SK-N-SH treated with all-trans-retinoic acid at 6 μM for 48 hours (cell line): ENCODE measurements around the gene FCHO1.
"Not testable (repeated sequence)": the region's sequence is repeated elsewhere in the genome, so short reads cannot be mapped to it uniquely, and the experiment has no call there.

Source experiments
- ATAC-seq: fragments of 200-7000 bp; cut with Tn5 transposase; 3 replicates; pipeline ENCODE4 v1.9.1; 2020; ENCODE audit warnings: mild to moderate bottlenecking, moderate library complexity
- ARNTL ChIP-seq: fragments of 450-650 bp; formaldehyde crosslinking; IDR thresholded peaks from 2 replicates; pipeline ENCODE4 v1.5.0; 2020; ENCODE audit warnings: low read depth, mild to moderate bottlenecking, moderate library complexity, borderline replicate concordance
- BACH2 ChIP-seq: fragments of 250-450 bp; sonication (Bioruptor Pico); IDR thresholded peaks from 2 replicates; pipeline ENCODE4 v1.9.0; 2021; ENCODE audit warnings: mild to moderate bottlenecking, borderline replicate concordance
- CREB5 ChIP-seq: fragments of 250-450 bp; sonication (Bioruptor Pico); IDR thresholded peaks from 2 replicates; pipeline ENCODE4 v1.5.1; 2020; ENCODE audit warnings: low read depth, mild to moderate bottlenecking, moderate library complexity
- CSDC2 ChIP-seq: fragments of 250-450 bp; sonication (Bioruptor Pico); IDR thresholded peaks from 2 replicates; pipeline ENCODE4 v1.5.0; 2020; ENCODE audit warnings: mild to moderate bottlenecking, moderate library complexity
- CSRNP3 ChIP-seq: fragments of 250-450 bp; sonication (Bioruptor Pico); IDR thresholded peaks from 2 replicates; pipeline ENCODE4 v1.5.1; 2021; ENCODE audit warnings: mild to moderate bottlenecking, moderate library complexity
- ESRRG ChIP-seq: fragments of 250-450 bp; sonication (Bioruptor Pico); IDR thresholded peaks from 2 replicates; pipeline ENCODE4 v1.6.1; 2021; ENCODE audit warnings: mild to moderate bottlenecking
- GLIS3 ChIP-seq: fragments of 250-450 bp; sonication (Bioruptor Pico); IDR thresholded peaks from 2 replicates; pipeline ENCODE4 v1.5.0; 2020; ENCODE audit warnings: mild to moderate bottlenecking, moderate library complexity
- ISL1 ChIP-seq: fragments of 250-450 bp; sonication (Bioruptor Pico); IDR thresholded peaks from 2 replicates; pipeline ENCODE4 v2.1.2; 2022; ENCODE audit warnings: mild to moderate bottlenecking, moderate library complexity
- OSR1 ChIP-seq: fragments of 250-450 bp; sonication (Bioruptor Pico); IDR thresholded peaks from 2 replicates; pipeline ENCODE4 v1.8.0; 2022; ENCODE audit warnings: moderate library complexity, mild to moderate bottlenecking, inconsistent platforms
- PATZ1 ChIP-seq: fragments of 250-450 bp; sonication (Bioruptor Pico); IDR thresholded peaks from 2 replicates; pipeline ENCODE4 v1.8.0; 2020; ENCODE audit warnings: mild to moderate bottlenecking, moderate library complexity, borderline replicate concordance
- POU6F1 ChIP-seq: fragments of 250-450 bp; sonication (Bioruptor Pico); IDR thresholded peaks from 2 replicates; pipeline ENCODE4 v1.8.0; 2021; ENCODE audit warnings: low read depth, mild to moderate bottlenecking, moderate library complexity, borderline replicate concordance
- RARB ChIP-seq: fragments of 250-450 bp; sonication (Bioruptor Pico); IDR thresholded peaks from 2 replicates; pipeline ENCODE4 v1.8.0; 2021; ENCODE audit warnings: mild to moderate bottlenecking, moderate library complexity
- SNAI2 ChIP-seq: fragments of 250-450 bp; sonication (Bioruptor Pico); IDR thresholded peaks from 2 replicates; pipeline ENCODE4 v1.5.0; 2020; ENCODE audit warnings: mild to moderate bottlenecking, moderate library complexity
- TCF4 ChIP-seq: fragments of 250-450 bp; sonication (Bioruptor Pico); IDR thresholded peaks from 2 replicates; pipeline ENCODE4 v1.8.0; 2021; ENCODE audit warnings: mild to moderate bottlenecking, moderate library complexity, borderline replicate concordance
- TOX ChIP-seq: fragments of 250-450 bp; sonication (Bioruptor Pico); IDR thresholded peaks from 2 replicates; pipeline ENCODE4 v1.8.0; 2021; ENCODE audit warnings: mild to moderate bottlenecking, moderate library complexity, borderline replicate concordance
- ZC3H10 ChIP-seq: fragments of 250-450 bp; sonication (Bioruptor Pico); IDR thresholded peaks from 2 replicates; pipeline ENCODE4 v1.5.1; 2021; ENCODE audit warnings: mild to moderate bottlenecking, moderate library complexity
- ZFP30 ChIP-seq: fragments of 450-650 bp; formaldehyde crosslinking; IDR thresholded peaks from 2 replicates; pipeline ENCODE4 v1.5.0; 2022; ENCODE audit warnings: mild to moderate bottlenecking, moderate library complexity
- ZNF565 ChIP-seq: fragments of 450-650 bp; formaldehyde crosslinking; conservative IDR thresholded peaks from 2 replicates; pipeline ENCODE4 v1.5.0; 2020; ENCODE audit warnings: low read depth, mild to moderate bottlenecking, moderate library complexity
- ZNF70 ChIP-seq: fragments of 450-650 bp; formaldehyde crosslinking; IDR thresholded peaks from 2 replicates; pipeline ENCODE4 v1.5.0; 2020; ENCODE audit warnings: mild to moderate bottlenecking, moderate library complexity
- ZNF8 ChIP-seq: fragments of 450-650 bp; formaldehyde crosslinking; IDR thresholded peaks from 2 replicates; pipeline ENCODE4 v1.5.0; 2020; ENCODE audit warnings: mild to moderate bottlenecking, moderate library complexity

FCHO1 gene

GRCh38 chr19:17775991-17776803 lies 24.9 kb downstream of the FCHO1 start:
- no peak for ATAC-seq
- TF ChIP-seq ZNF8 (CRISPR knock-in tag), result no peak
- no peak for TF ChIP-seq RARB (CRISPR knock-in tag)
- no peak for TF ChIP-seq BACH2 (CRISPR knock-in tag)
- TF ChIP-seq ISL1 (CRISPR knock-in tag), result no peak
- no peak for TF ChIP-seq TOX (CRISPR knock-in tag)
- no peak for TF ChIP-seq CSRNP3 (CRISPR knock-in tag)
- no peak for TF ChIP-seq PATZ1 (CRISPR knock-in tag)

- not testable (repeated sequence) for ATAC-seq
Measured at GRCh38 chr19:17777840-17778239, 26.6 kb downstream of the FCHO1 start.

GRCh38 chr19:17778251-17778967 lies 27.1 kb downstream of the FCHO1 start:
- TF ChIP-seq BACH2 (CRISPR knock-in tag), result no peak
- no peak for TF ChIP-seq ZNF8 (CRISPR knock-in tag)
- TF ChIP-seq ESRRG (CRISPR knock-in tag), result no peak
- no peak for TF ChIP-seq ZFP30 (CRISPR knock-in tag)
- TF ChIP-seq OSR1, result no peak
- TF ChIP-seq RARB (CRISPR knock-in tag), result no peak
- no peak for TF ChIP-seq ZNF70
- no peak for TF ChIP-seq ZNF565
- TF ChIP-seq POU6F1 (CRISPR knock-in tag), result no peak
- no peak for TF ChIP-seq CSDC2 (CRISPR knock-in tag)
- no peak for TF ChIP-seq CREB5 (CRISPR knock-in tag)
- no peak for TF ChIP-seq SNAI2 (CRISPR knock-in tag)
- no peak for TF ChIP-seq GLIS3 (CRISPR knock-in tag)
- TF ChIP-seq ZC3H10 (CRISPR knock-in tag), result no peak
- TF ChIP-seq TCF4 (CRISPR knock-in tag), result no peak
- no peak for TF ChIP-seq ARNTL (CRISPR knock-in tag)
- TF ChIP-seq CSRNP3 (CRISPR knock-in tag), result no peak

More at GRCh38 chr19:17778251-17778967, 27.1 kb downstream of the FCHO1 start:
- ATAC-seq, result peak; percentile 68
